Measurements from ENCODE around the gene MCM9.

Gene MCM9

DNA sequence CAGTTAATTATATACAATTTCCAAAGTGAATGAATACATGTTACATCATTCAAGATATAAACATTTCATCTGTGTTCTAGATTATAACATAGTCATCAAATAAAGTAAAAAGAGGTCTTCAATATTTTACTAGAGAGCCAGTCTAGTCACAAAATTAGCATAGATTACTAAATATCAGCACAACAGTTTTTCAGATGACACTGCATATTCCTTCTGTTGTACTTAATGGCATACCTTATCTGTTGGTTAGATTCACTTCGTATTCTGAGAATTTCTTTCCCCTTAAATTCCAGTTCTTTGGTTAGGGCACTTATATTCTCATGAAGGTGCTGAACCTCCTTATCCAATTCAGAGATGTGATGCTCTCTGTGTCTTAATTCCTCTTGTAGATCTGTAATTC is 39.8 kb upstream of the MCM9 start:
- Histone ChIP-seq H3K4me1 (no peaks in the 10 kb centered on the region), H3K27ac (no peak overlapping the region), H3K4me3 (no peak overlapping the region), H3K27me3 (no peaks in the 10 kb centered on the region), H3K9me3 (no peaks in the 10 kb centered on the region), H3K36me3 (peaks cover 0 to 4% (median 0%) of the 10 kb centered on the region in 3 donors)
- TF ChIP-seq, protein P1, sequence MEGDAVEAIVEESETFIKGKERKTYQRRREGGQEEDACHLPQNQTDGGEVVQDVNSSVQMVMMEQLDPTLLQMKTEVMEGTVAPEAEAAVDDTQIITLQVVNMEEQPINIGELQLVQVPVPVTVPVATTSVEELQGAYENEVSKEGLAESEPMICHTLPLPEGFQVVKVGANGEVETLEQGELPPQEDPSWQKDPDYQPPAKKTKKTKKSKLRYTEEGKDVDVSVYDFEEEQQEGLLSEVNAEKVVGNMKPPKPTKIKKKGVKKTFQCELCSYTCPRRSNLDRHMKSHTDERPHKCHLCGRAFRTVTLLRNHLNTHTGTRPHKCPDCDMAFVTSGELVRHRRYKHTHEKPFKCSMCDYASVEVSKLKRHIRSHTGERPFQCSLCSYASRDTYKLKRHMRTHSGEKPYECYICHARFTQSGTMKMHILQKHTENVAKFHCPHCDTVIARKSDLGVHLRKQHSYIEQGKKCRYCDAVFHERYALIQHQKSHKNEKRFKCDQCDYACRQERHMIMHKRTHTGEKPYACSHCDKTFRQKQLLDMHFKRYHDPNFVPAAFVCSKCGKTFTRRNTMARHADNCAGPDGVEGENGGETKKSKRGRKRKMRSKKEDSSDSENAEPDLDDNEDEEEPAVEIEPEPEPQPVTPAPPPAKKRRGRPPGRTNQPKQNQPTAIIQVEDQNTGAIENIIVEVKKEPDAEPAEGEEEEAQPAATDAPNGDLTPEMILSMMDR (IDR thresholded peaks at IDR 0.05): no peak
- intact Hi-C loops (cut with DNase I; ENCODE audit: low total_unique reads): no loop called here
- no peak for DNase-seq

DNA sequence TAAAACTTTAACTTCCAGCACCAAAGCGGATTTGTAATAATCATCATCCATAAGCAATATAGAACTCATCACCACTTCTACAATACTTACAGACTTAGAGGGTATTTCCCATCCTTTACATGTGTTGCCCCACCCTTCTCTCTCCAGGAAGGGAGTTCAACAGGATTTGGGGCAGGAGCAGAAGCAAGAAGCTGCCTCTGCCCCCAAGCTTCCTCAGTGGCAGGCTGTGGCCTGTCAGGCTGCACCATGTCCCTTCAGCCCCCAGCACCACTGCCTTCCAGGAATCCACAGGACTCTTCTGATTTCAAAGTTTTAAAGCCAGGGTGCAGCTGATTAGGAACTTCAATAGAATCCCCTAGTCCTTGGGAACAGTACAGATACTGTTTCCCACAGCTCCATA is 36.7 kb upstream of the MCM9 start:
- Histone ChIP-seq H3K27ac (no peak overlapping the region), H3K4me3 (no peak overlapping the region), H3K9me3 (no peaks in the 10 kb centered on the region), H3K27me3 (no peaks in the 10 kb centered on the region), H3K4me1 (no peaks in the 10 kb centered on the region), H3K36me3 (no peaks in the 10 kb centered on the region)
- DNase-seq: no peak
- intact Hi-C loops (cut with DNase I; ENCODE audit: low total_unique reads): no loop called here
- TF ChIP-seq, protein P1 (IDR thresholded peaks at IDR 0.05): no peak

- Histone ChIP-seq H3K27me3 (no peaks in the 10 kb centered on the region), H3K4me3 (no peak overlapping the region), H3K36me3 (peaks cover 0 to 3% (median 0%) of the 10 kb centered on the region in 3 donors), H3K27ac (no peak overlapping the region), H3K9me3 (no peaks in the 10 kb centered on the region), H3K4me1 (no peaks in the 10 kb centered on the region)
- TF ChIP-seq, protein P1 (IDR thresholded peaks at IDR 0.05): no peak
- no peak for DNase-seq
- intact Hi-C loops (cut with DNase I; ENCODE audit: low total_unique reads): no loop called here
Measured at GRCh38 chr6:118970866-118971265, 35.9 kb upstream of the MCM9 start.

GRCh38 chr6:118968416-118968815 is 33.5 kb upstream of the MCM9 start:
- H3K36me3 ChIP-seq: peaks cover 0 to 6% (median 0%) of the 10 kb centered on the region in 3 donors
- H3K27me3 ChIP-seq: no peaks in the 10 kb centered on the region
- TF ChIP-seq, protein P1 (IDR thresholded peaks at IDR 0.05): peak; percentile 36 to 45
- no peak overlapping the region for H3K27ac ChIP-seq
- H3K9me3 ChIP-seq: no peaks in the 10 kb centered on the region
- no peak overlapping the region for H3K4me3 ChIP-seq
- intact Hi-C loops (cut with DNase I; ENCODE audit: low total_unique reads): no loop called here
- DNase-seq: no peak
- no peaks in the 10 kb centered on the region for H3K4me1 ChIP-seq

DNA sequence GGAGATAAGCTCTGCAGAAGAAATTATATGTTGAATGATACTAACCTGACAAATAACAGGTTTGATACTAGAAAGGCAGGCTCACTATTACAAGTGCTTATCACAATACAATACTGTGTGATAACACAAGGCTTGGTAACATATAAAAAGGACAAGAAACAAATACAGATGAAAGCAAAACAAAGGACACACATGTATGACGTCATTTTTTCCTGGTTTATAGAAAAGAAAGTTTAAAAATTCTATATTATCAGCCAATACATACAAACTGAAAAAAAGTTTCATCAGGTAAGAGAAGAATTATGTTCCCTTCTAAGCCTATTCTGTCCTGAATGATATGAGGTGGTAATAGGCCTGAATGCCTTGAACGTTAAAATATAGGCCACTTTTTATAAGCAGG is 32.3 kb upstream of the MCM9 start:
- Histone ChIP-seq H3K27ac (no peak overlapping the region), H3K4me3 (no peak overlapping the region), H3K36me3 (peaks cover 0 to 6% (median 0%) of the 10 kb centered on the region in 3 donors), H3K9me3 (no peaks in the 10 kb centered on the region), H3K27me3 (no peaks in the 10 kb centered on the region), H3K4me1 (no peaks in the 10 kb centered on the region)
- TF ChIP-seq, protein P1 (IDR thresholded peaks at IDR 0.05): no peak
- intact Hi-C loops (cut with DNase I; ENCODE audit: low total_unique reads): no loop called here
- DNase-seq: no peak

DNA sequence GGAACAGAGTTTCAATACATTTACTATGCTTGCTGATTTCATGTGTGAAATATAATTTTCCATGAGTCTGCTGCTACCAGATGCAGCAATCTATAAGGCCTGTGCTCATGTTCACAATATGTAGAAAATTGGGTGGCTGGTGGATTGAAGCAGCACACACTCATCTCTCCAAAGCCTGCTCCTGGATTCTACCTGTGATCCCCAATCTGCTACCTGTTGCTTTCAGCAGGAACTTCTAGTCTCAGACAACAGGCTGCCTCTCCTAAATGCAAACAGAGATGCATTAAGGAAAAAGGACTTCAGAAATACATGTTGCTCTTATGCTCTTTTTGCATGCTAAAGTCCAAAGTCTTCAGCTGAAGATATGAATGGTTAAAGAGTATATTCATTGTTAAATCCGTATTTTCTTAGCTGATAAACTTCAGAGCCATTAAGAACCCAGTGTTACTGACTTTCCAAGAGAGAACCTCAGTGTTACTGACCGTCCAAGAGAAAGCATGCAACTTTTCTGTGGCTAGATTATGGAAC is 30.9 kb upstream of the MCM9 start:
- Histone ChIP-seq H3K36me3 (peaks cover 0 to 6% (median 0%) of the 10 kb centered on the region in 3 donors), H3K27ac (no peak overlapping the region), H3K9me3 (no peaks in the 10 kb centered on the region), H3K4me1 (no peaks in the 10 kb centered on the region), H3K4me3 (no peak overlapping the region), H3K27me3 (no peaks in the 10 kb centered on the region)
- intact Hi-C loops (cut with DNase I; ENCODE audit: low total_unique reads): loop anchor here (2.0 kb wide), 1 partner anchor 143 kb away; no protein-coding TSS in a partner anchor
- TF ChIP-seq, protein P1 (IDR thresholded peaks at IDR 0.05): no peak
- no peak for DNase-seq
